GM18909 (cell line): ENCODE measurements around the gene SEMA5B.
A peak's percentile ranks its signal among the peaks of the same experiment; 100 is the strongest.

ENCODE experiments used
- ATAC-seq: cut with Tn5 transposase; IDR thresholded peaks from one replicate; pipeline ENCODE4 v1.9.1; 2021; ENCODE audit warnings: mild to moderate bottlenecking; ENCODE audit not compliant: unreplicated experiment, poor library complexity

SEMA5B gene

GRCh38 chr3:123027292-123028232, at the start of gene SEMA5B:
SEMA5B (minus strand) TSS chr3:123027763; CDS start chr3:122961263, 66,500 bp downstream.
- ATAC-seq, result no peak

GRCh38 chr3:123076496-123077418, 49.2 kb upstream of the SEMA5B start:
- no peak for ATAC-seq

- no peak for ATAC-seq
Measured at GRCh38 chr3:123076112-123076495, 48.5 kb upstream of the SEMA5B start.

- ATAC-seq, result no peak
Measured at GRCh38 chr3:123075359-123075758, 47.8 kb upstream of the SEMA5B start.

- ATAC-seq, result no peak
Measured at GRCh38 chr3:123072564-123072963, 45.0 kb upstream of the SEMA5B start.

GRCh38 chr3:123072152-123072551, 44.6 kb upstream of the SEMA5B start:
- ATAC-seq, result no peak

GRCh38 chr3:123071581-123071980, 44.0 kb upstream of the SEMA5B start:
- no peak for ATAC-seq

GRCh38 chr3:123071146-123071545, 43.6 kb upstream of the SEMA5B start:
- no peak for ATAC-seq

GRCh38 chr3:123070510-123070909, 42.9 kb upstream of the SEMA5B start:
- ATAC-seq, result no peak

GRCh38 chr3:123068601-123069381, 41.2 kb upstream of the SEMA5B start:
- ATAC-seq, result no peak

GRCh38 chr3:123067689-123068600, 40.4 kb upstream of the SEMA5B start:
- ATAC-seq, result peak; percentile 19

GRCh38 chr3:123066896-123067688, 39.5 kb upstream of the SEMA5B start, which contains the start of gene PDIA5:
PDIA5 (plus strand) TSS chr3:123067025; CDS start chr3:123067165, 140 bp downstream.
- peak; percentile 85 for ATAC-seq

GRCh38 chr3:123066599-123066895, 39.0 kb upstream of the SEMA5B start:
- no peak for ATAC-seq

GRCh38 chr3:123064914-123065313, 37.4 kb upstream of the SEMA5B start:
- ATAC-seq, result no peak

GRCh38 chr3:123064506-123064905, 36.9 kb upstream of the SEMA5B start:
- ATAC-seq, result no peak

- no peak for ATAC-seq
Measured at GRCh38 chr3:123063034-123063433, 35.5 kb upstream of the SEMA5B start.

- no peak for ATAC-seq
Measured at GRCh38 chr3:123061856-123062255, 34.3 kb upstream of the SEMA5B start.

- ATAC-seq, result no peak
Measured at GRCh38 chr3:123060054-123060453, 32.5 kb upstream of the SEMA5B start.
